HG03354 (cell line): Measurements from ENCODE around the gene BLNK.
"Not testable (repeated sequence)": the region's sequence is repeated elsewhere in the genome, so short reads cannot be mapped to it uniquely, and the experiment has no call there.

Experiments used
- ATAC-seq: cut with Tn5 transposase; IDR thresholded peaks from one replicate; pipeline ENCODE4 v1.9.1; 2021; ENCODE audit warnings: mild to moderate bottlenecking; ENCODE audit not compliant: unreplicated experiment, poor library complexity, severe bottlenecking

Gene BLNK

GRCh38 chr10:96235326-96236089, 35.9 kb downstream of the BLNK start:
- ATAC-seq: no peak

- ATAC-seq: no peak
Measured at GRCh38 chr10:96233959-96234358, 37.4 kb downstream of the BLNK start.

- ATAC-seq: no peak
Measured at GRCh38 chr10:96230527-96230926, 40.8 kb downstream of the BLNK start.

GRCh38 chr10:96229568-96230030, 41.8 kb downstream of the BLNK start:
- peak; percentile 50 for ATAC-seq

GRCh38 chr10:96228408-96228994, 42.9 kb downstream of the BLNK start:
- ATAC-seq: no peak

- ATAC-seq: no peak
Measured at GRCh38 chr10:96227206-96227605, 44.2 kb downstream of the BLNK start.

- ATAC-seq: no peak
Measured at GRCh38 chr10:96225119-96225518, 46.2 kb downstream of the BLNK start.

- ATAC-seq: no peak
Measured at GRCh38 chr10:96222908-96223307, 48.5 kb downstream of the BLNK start.

GRCh38 chr10:96222441-96222840, 48.9 kb downstream of the BLNK start:
- ATAC-seq: no peak

GRCh38 chr10:96218826-96219225, 52.5 kb downstream of the BLNK start:
- ATAC-seq: no peak

- no peak for ATAC-seq
Measured at GRCh38 chr10:96217711-96218110, 53.7 kb downstream of the BLNK start.

GRCh38 chr10:96216775-96217174, 54.6 kb downstream of the BLNK start:
- no peak for ATAC-seq

GRCh38 chr10:96212911-96213310, 58.5 kb downstream of the BLNK start:
- no peak for ATAC-seq

GRCh38 chr10:96211764-96212163, 59.6 kb downstream of the BLNK start:
- ATAC-seq: no peak

- ATAC-seq: no peak
Measured at GRCh38 chr10:96208946-96209345, 62.4 kb downstream of the BLNK start.

- ATAC-seq: peak; percentile 68
Measured at GRCh38 chr10:96208271-96208670, 63.1 kb downstream of the BLNK start.

- ATAC-seq: no peak
Measured at GRCh38 chr10:96205580-96205979, 65.8 kb downstream of the BLNK start.

GRCh38 chr10:96201525-96201924, 69.8 kb downstream of the BLNK start:
- no peak for ATAC-seq

- ATAC-seq: not testable (repeated sequence)
Measured at GRCh38 chr10:96189505-96189904, 81.9 kb downstream of the BLNK start.

- ATAC-seq: no peak
Measured at GRCh38 chr10:96188916-96189315, 82.5 kb downstream of the BLNK start.

GRCh38 chr10:96188421-96188820, 82.9 kb downstream of the BLNK start:
- ATAC-seq: no peak
